Cardiac muscle cell (in vitro differentiated cells and primary cell): ENCODE results near the gene SLC25A48. TPM values are rescaled to one million over a fixed set of nuclear protein-coding genes. Genes with fewer than 3 reads are reported as not detected.

Source experiments
- DNase-seq, 2 donors: peaks; one replicate each; pipeline versions ENCODE4 v3.0.0 to v3.0.0-alpha.2; 2010 to 2017; ENCODE audit warnings: low read depth in 1 of 2, low spot score in 1 of 2
- H3K27ac ChIP-seq: fragments of 200-600 bp; sonication (generic); 2 replicates; pipeline ENCODE4 v1.5.1; 2016
- H3K27me3 ChIP-seq: fragments of 200-600 bp; sonication (generic); 2 replicates; pipeline ENCODE4 v1.6.0; 2016; ENCODE audit warnings: control low read depth
- H3K36me3 ChIP-seq: fragments of 200-600 bp; sonication (generic); 2 replicates; pipeline ENCODE4 v1.5.1; 2016; ENCODE audit warnings: control low read depth
- H3K4me1 ChIP-seq: fragments of 200-600 bp; sonication (generic); 2 replicates; pipeline ENCODE4 v1.8.1; 2017; ENCODE audit warnings: low read depth, mild to moderate bottlenecking, mixed run types
- H3K4me3 ChIP-seq: fragments of 200-600 bp; sonication (generic); 2 replicates; pipeline ENCODE4 v1.5.1; 2016; ENCODE audit warnings: mild to moderate bottlenecking
- H3K9me3 ChIP-seq: fragments of 200-600 bp; sonication (generic); 2 replicates; pipeline ENCODE4 v1.5.1; 2017; ENCODE audit warnings: low read depth, mild to moderate bottlenecking, control low read depth
- CTCF ChIP-seq: IDR thresholded peaks from 2 replicates; pipeline ENCODE4 v1.5.1; 2012; ENCODE audit warnings: low read depth, mild to moderate bottlenecking, low read length
- polyA plus RNA-seq: library from polyadenylated mRNA; unstranded; fragments of >200 nt; fragmentation: Nextera tagmentation; extraction: Ambion mirVana; gene quantifications from 2 replicates; pipeline ENCODE4 v1.2.1, GENCODE V29; 2016
- total RNA-seq: library from RNA; depleted of rRNA; stranded (reverse); fragments of >200 nt; gene quantifications from 2 replicates; pipeline ENCODE4 v1.2.3, GENCODE V29; 2016

Gene SLC25A48
- total and polyA plus RNA-seq, 2 experiments from 2014 or later = 0.09 to 0.13 TPM

GRCh38 chr5:135867599-135867998 lies 33.1 kb downstream of the SLC25A48 start:
- no peaks in the 10 kb centered on the region for H3K9me3 ChIP-seq
- no peak for TF ChIP-seq CTCF
- H3K36me3 ChIP-seq = no peaks in the 10 kb centered on the region
- H3K4me3 ChIP-seq = no peak overlapping the region
- peaks cover 5% of the 10 kb centered on the region for H3K27me3 ChIP-seq
- no peak overlapping the region for H3K27ac ChIP-seq
- no peaks in the 10 kb centered on the region for H3K4me1 ChIP-seq
- no peak for DNase-seq

GRCh38 chr5:135868681-135869080 lies 34.2 kb downstream of the SLC25A48 start:
- Histone ChIP-seq H3K4me1 (no peaks in the 10 kb centered on the region), H3K4me3 (no peak overlapping the region), H3K36me3 (no peaks in the 10 kb centered on the region), H3K9me3 (no peaks in the 10 kb centered on the region), H3K27ac (no peak overlapping the region), H3K27me3 (peaks cover 5% of the 10 kb centered on the region)
- TF ChIP-seq CTCF = no peak
- no peak for DNase-seq

- Histone ChIP-seq H3K27ac (no peak overlapping the region), H3K4me3 (no peak overlapping the region), H3K36me3 (no peaks in the 10 kb centered on the region), H3K27me3 (peaks cover 5% of the 10 kb centered on the region), H3K4me1 (no peaks in the 10 kb centered on the region), H3K9me3 (no peaks in the 10 kb centered on the region)
- TF ChIP-seq CTCF = no peak
- no peak for DNase-seq
Measured at GRCh38 chr5:135869276-135869675, 34.8 kb downstream of the SLC25A48 start.

GRCh38 chr5:135869935-135870334 lies 35.5 kb downstream of the SLC25A48 start:
- Histone ChIP-seq H3K4me3 (no peak overlapping the region), H3K36me3 (no peaks in the 10 kb centered on the region), H3K9me3 (no peaks in the 10 kb centered on the region), H3K4me1 (no peaks in the 10 kb centered on the region), H3K27ac (no peak overlapping the region), H3K27me3 (peaks cover 5% of the 10 kb centered on the region)
- DNase-seq = no peak
- TF ChIP-seq CTCF = no peak

- DNase-seq = no peak
- H3K9me3 ChIP-seq = no peaks in the 10 kb centered on the region
- H3K4me3 ChIP-seq = no peak overlapping the region
- no peak overlapping the region for H3K27ac ChIP-seq
- H3K36me3 ChIP-seq = no peaks in the 10 kb centered on the region
- no peak for TF ChIP-seq CTCF
- peaks cover 5% of the 10 kb centered on the region for H3K27me3 ChIP-seq
- H3K4me1 ChIP-seq = no peaks in the 10 kb centered on the region
Measured at GRCh38 chr5:135871268-135871915, 36.9 kb downstream of the SLC25A48 start.

- Histone ChIP-seq H3K4me1 (peaks cover 17% of the 10 kb centered on the region), H3K9me3 (no peaks in the 10 kb centered on the region), H3K36me3 (no peaks in the 10 kb centered on the region), H3K4me3 (no peak overlapping the region), H3K27ac (no peak overlapping the region), H3K27me3 (no peaks in the 10 kb centered on the region)
- no peak for DNase-seq
- TF ChIP-seq CTCF = no peak
Measured at GRCh38 chr5:135873831-135874230, 39.4 kb downstream of the SLC25A48 start.
